T-helper 2 cell (primary cell): ENCODE data around the gene FAR2.
A peak's percentile ranks its signal among the peaks of the same experiment; 100 is the strongest.

Experiments used
- DNase-seq, 5 experiments: peaks; one replicate each; pipeline versions ENCODE4 v3.0.0 to v3.0.0-alpha.2; 2012 to 2022

The FAR2 gene

DNA sequence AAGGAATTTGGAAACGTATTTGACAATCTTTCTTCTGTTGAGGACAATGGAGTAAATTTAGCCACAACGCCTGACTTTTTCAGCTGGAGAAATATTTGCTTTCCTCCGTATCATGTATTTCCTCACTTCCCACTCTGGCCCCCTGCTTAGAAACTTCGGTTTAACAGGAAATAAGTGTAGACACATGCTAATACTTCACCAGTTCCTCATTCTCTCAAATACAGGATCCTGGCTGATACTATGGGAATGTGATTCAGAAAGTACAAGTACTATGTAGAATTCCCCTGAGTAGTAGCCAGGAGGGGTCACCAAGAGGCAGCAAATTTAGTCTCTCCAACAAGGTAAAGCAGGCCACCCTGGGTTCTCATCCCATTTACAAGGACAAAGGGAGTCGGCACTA lies 58.0 kb downstream of the FAR2 start:
- no peak for DNase-seq

DNA sequence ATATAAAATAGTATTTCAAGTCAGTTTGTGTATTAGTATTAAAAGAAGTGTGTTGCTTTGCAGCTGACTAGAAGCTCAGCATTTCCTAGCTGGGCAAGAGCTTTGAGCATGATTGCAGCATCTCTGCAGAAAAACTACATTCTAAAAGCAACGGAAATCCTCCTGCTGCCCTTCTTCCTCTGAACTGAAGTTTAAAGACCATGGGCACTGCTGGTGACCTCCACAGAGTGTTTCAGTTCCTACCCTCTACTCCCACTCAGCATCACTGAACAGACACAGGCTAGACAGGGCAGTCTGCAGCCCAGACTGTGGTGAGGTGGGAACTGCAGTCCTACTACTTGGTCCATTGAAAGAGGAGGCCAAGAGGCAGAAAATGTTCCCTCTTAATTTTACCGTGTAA lies 59.0 kb downstream of the FAR2 start:
- no peak for DNase-seq

DNA sequence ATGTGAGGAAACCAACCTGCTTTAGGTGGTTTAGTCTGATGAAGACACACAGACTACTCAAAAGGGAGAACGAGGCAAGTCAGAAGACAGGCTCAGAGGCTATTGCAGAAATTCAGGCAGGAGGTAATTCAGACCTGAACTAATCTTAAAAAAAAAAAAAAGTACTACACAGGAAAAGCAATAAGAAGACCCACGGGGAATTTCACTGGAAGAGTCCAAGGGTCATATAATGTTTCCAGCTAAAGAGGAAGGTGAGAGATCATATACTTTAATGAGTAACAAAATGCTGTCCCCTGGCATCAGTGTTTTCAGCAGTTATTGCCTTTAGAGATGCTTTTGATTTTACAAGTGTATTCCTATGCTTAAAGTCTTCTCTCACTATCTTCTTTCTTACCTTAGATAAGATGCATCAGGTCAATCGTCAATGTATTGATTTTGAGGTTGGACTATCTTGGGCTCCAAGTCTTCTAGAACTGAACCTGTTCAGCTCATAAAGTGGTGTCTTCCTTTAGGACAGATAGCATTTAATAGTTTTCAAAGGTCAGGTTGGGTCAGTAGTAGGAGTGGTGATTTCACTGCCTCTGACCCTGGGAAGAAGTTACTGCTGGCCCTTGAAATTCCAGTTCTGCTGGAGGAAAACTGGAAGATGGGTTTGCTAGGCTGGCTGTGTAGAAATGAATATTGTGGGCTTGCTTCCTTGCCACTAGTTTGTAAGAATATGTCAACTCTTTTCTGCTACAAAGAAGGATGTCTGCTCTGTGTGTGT lies 60.0 kb downstream of the FAR2 start:
- no peak for DNase-seq

DNA sequence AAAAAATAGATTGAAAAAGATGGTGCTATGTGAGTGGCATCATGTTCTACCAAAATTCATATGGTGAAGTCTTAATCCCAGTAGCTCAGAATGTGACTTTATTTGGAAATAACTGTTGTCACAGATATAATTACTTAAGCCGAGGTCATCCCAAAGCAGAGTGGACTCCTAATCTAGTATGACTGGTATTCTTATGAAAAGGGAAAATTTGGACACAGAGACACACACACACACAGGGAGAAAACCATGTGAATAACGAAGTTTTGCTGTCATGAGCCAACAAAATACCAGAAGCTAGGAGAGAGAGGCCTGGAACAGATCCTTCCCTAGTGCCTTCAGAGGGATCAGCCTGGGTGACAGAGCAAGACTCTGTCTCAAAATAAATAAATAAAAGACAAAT lies 62.6 kb downstream of the FAR2 start:
- no peak for DNase-seq

DNA sequence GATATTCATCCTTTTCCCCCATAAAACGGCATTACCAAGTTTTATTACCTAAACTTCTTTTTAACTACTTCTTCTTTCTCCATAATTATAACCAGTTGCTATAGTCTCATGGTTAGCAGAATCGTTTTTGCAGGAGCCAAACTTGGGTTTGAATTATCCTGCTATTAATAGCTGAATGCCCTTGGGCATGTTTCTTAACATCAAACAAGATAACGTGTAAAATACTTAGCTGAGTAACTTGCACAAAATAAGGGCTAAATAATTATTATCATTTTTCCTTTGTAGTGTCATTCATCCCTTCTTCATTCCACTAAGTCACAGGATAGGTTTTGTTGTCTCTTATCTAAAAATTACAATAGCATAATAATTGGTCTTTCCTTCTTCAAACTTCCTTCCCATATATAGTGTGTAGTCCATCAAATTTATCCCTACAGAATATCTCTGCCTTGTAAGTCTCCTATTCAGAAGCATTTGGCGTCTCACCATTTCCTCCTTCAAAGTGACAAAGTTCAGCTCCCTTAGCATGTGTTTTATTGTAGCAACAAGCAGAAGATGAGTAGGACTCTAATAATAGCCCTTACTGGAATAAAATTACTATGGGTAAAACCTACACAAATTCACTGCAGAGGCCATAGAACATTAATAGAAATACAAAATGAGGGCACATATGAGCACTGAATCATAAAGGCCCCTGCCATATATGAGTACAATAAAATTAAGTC lies 63.8 kb downstream of the FAR2 start:
- no peak for DNase-seq

DNA sequence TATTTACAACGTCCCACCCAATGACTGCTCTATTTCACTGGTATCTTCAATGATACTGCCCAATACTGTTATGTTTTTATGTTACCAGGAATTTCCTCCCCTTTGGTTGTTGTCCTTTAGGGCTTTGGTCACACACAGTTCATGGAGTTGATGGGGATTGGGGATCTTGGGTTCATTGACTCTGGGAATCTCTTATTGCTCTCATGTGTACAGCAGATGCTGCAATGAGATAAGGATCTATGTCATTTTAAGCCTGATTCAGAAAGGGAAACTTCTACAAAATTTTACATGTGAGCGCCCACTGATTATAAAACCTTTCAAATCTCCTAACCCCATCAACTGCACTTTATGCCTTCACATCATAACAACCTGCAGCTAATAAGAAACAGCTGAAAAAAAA lies 67.2 kb downstream of the FAR2 start:
- peak in 1 of 5 experiments; percentile 24 for DNase-seq

DNA sequence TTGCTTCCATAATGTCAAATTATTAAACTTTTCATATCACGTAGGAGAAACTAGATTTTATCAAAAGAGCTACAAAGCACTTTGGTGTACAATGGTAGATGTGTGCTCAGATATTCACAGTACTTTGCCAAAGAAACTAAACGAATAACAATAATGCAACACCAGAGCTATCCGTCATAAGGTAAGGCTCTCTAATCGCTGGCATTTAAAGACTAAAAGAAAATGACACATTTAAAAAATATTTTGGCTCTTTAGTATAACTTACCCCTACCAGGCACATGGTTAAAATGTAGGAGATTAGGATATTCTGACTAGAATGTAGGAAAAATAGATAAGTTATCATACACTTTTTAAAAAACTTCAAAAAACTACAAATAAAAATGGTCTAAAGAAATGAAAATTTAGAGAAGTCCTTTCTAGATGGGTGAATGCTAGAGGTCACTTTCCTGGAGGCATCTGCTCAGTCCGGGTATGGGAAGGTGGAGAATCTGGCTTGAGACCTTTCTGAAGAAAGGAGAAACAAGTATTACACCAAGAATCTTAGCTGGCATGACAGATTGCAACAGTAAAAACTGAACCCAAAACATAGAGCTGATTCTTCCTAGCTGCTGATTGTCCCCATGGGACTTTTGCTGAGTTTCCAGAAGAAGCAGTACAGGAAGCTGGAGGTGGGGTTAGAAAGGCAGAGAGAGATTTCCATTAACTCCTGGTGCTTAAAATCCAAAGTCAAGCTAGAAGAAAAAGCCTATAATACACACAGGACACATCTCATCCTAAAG lies 67.9 kb downstream of the FAR2 start:
- no peak for DNase-seq

- DNase-seq, result no peak
Observed at GRCh38 chr12:29220632-29221336, 71.7 kb downstream of the FAR2 start.

DNA sequence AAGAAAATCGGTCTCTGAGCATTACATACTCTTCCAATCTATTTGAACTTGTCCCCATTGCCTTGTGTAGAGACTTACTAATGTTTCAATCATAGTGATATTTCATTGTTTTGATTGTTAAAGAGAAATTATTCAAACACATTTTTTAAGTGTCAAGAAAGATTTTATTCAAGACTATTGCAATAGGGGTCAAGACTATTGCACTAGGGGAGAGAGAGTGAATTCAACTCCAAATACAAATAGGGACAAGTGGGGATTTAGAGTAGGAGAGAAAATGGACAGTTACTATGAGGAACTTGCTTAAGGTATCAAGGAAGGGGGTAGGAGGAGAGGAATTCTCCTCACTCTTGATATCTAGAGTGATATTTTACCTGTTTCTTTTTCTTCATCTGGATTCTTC lies 73.1 kb downstream of the FAR2 start:
- DNase-seq, result no peak

DNA sequence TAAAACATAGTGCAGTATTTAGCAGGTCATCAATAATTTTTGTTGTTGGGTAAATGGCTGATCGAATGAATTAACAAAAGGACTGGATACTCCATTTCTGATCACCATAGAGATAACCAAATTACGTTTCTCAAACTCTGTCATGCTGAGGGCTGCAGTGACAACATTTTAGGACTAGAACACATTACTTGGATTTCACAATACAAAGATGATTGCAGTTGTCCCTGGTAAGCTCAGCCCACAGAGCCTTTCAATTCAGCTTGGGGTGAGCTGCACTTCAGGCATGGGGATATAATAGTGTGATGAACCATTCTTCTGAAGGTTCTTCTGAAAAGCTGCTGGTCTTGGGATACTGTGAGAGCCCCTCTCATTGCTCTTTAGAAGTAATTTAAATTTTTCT lies 74.3 kb downstream of the FAR2 start:
- no peak for DNase-seq

DNA sequence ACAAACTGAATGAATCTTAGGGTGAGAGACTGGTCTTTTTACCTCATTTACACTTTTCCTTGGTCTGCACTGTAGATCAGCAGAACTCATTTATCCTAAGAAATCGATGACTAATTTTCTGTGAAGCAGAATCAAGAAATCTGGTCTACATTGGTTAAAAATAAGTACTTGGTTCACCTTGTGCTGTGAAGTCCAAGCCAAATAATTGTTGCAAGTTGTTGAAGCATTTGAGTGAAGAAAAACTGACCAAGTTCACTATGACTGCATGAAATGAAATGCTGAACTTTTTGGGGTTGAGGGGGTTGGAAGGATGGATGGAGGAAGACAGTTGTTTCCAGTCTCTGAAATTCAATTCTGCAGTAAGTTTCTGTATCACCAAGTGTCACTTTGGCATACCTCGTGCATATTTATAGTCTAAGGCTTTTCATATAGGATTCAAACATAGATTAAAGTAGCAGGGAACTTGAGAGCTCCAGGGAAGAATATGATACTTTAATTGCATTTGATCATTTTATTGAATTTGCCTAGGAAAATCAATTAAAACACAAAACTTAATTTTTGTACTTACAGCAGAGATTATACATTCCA lies 75.0 kb downstream of the FAR2 start:
- no peak for DNase-seq

DNA sequence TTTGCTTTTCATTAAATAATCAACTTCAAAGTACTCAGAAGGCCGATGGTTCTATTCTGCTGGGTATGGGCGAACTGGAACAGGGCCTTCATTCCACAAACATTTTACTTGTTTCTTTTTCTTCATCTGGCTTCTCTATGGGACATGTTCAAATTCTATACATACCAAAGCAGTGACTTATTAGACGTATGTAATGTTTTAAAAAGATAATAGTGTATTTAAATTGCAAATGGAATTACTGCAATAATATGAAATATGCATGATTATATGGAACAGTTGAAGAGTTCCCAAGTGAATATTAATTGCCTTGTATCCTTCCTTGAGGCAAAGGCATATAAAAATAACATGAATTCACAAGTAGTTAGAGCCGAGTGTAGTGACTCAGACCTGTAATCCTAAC lies 75.5 kb downstream of the FAR2 start:
- DNase-seq, result no peak

GRCh38 chr12:29225834-29226233 lies 76.8 kb downstream of the FAR2 start:
- DNase-seq, result no peak

- DNase-seq, result no peak
Observed at GRCh38 chr12:29226616-29227015, 77.5 kb downstream of the FAR2 start.

DNA sequence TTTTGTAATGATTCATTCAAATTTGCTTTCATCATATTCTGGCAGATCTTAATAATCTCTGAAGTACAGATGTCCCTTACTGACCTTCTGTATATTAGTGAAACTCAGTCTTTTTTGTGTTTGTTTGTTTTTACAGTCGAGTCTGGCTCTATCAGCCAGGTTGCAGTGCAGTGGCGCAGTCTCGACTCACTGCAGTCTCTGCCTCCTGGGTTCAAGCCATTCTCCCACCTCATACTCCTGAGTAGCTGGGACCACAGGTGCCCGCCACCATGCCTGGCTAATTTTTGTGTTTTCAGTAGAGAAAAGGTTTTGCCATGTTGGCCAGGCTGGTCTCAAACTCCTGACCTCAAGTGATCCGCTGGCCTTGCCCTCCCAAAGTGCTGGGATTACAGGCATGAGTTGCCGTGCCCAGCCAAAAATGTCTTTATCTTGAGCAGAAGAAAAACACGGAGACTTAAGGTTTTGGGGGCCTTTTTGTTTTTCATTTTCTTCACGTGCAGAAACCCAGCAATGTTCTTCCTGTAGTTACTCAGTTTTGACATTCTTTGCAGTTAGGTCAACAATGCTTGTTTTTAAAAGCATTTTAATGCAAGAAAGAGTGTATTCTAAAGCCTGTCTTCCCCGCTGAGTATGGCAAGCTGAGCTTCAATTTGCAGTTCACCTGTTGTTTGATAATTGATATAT lies 79.5 kb downstream of the FAR2 start:
- no peak for DNase-seq

DNA sequence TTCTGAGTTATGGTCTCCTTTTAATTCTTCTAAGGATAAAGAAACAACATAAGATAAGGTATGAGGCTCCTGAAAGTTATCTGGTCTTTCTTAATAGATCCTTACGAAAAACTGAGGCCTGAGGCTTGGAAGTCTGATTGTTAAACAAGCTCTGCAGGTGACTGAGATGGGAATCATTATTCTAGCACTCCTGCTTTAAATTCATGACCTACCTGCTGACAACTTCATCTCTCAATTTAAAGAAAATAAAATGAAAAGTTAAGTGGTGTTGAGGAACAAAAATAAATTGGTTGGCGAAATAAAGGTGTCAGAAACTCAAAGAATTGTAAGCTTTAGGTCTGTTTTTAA lies 80.1 kb downstream of the FAR2 start:
- no peak for DNase-seq

GRCh38 chr12:29229937-29230336 lies 80.9 kb downstream of the FAR2 start:
- no peak for DNase-seq

DNA sequence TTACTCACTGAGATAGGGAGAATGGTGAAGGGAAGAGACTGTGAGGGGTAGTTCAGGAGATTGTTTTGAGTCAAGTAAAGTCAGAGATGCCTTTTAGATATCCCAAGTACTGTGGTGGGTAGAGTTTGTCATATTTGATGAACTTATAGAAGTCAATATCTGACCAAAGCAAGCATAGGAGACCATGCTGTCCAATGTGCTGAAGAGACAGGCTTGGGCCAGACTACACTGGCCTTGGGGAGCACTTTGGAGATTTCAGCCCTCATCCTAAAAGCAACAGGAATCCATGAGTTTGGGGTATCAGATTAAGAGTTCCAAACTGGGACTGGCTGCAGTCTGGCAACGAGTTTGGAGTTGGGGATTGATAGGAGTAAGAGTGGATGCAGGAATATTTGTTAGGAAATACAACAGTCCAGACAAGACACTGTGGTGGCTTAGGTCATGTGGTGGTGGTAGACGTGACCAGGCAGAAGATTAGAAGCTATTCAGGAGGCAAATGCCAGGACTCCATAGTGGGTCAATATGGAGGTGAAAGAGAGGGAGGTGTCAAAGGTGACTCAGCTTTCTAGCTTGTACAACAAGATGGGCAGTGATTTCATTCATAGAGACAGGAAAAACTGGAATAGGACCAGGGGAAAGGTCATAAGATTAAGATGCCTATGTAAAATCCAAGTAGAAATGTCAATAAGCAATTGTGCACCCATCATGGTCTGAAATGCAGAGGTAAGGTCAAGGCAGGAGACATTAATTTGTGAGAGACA lies 81.9 kb downstream of the FAR2 start:
- DNase-seq, result no peak

- DNase-seq, result no peak
Observed at GRCh38 chr12:29232086-29232485, 83.0 kb downstream of the FAR2 start.

GRCh38 chr12:29234552-29234951 lies 85.5 kb downstream of the FAR2 start:
- DNase-seq, result no peak

- no peak for DNase-seq
Observed at GRCh38 chr12:29234965-29235626, 86.0 kb downstream of the FAR2 start.
